ENCODE measurements around the gene PITPNC1. TPM values are rescaled to one million over a fixed set of nuclear protein-coding genes. Genes with fewer than 3 reads are reported as not detected.
"Not testable (repeated sequence)": the region's sequence is repeated elsewhere in the genome, so short reads cannot be mapped to it uniquely, and the experiment has no call there.

The PITPNC1 gene
- polyA plus RNA-seq, 1 of the 3 experiments (the other 2 are of a cell fraction), result 18.4 TPM

DNA sequence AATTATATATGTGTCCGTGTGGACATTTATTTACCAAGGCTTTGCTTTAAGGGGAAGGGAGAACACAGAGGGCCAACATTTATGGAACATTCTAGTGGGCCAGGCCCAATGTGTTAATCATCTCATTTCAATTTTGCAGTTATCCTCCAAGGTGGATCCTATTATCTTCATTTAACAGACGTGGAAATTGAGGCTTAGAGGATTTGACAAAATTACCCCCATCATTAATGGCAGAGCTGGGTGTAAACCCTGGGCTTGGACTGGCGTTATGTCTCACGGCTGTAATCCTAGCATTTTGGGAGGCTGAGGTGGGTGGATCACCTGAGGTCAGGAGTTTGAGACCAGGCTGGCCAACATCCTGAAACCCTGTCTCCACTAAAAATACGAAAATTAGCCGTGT is 26.4 kb downstream of the PITPNC1 start (continued):
- no peak for TF ChIP-seq PBX3 (IDR thresholded peaks at IDR 0.05)
- no peak for TF ChIP-seq GABPA (IDR thresholded peaks at IDR 0.05; ENCODE audit: low read depth)
- TF ChIP-seq CHD2 (IDR thresholded peaks at IDR 0.05; ENCODE audit: low read length, partially characterized antibody), result no peak
- TF ChIP-seq MAX (IDR thresholded peaks at IDR 0.05; ENCODE audit: low read depth), result no peak
- no peak for TF ChIP-seq ELF1 (IDR thresholded peaks at IDR 0.05)
- TF ChIP-seq MEF2A (IDR thresholded peaks at IDR 0.05; ENCODE audit: borderline replicate concordance, low read depth), result no peak

- H3K9me3 ChIP-seq; DNase-seq; H3K4me2 ChIP-seq; H3K27ac ChIP-seq (ENCODE audit: low read depth in 2 of 2, low read length in 1 of 2); H4K20me1 ChIP-seq (ENCODE audit: insufficient read depth); H3K36me3 ChIP-seq (replicated peaks in 1 of 2; ENCODE audit: control insufficient read depth in 1 of 2, insufficient read depth in 2 of 2, low read length in 1 of 2); CTCF ChIA-PET; H3K9me2 ChIP-seq; H3K9ac ChIP-seq; H3K27me3 ChIP-seq (ENCODE audit: insufficient read depth); POLR2A ChIA-PET; H3K4me1 ChIP-seq (ENCODE audit: control insufficient read depth in 1 of 2, insufficient read depth in 2 of 2, low read depth in 1 of 2, low read length in 1 of 2); H3F3A ChIP-seq (replicated peaks; ENCODE audit: insufficient read depth); H2AFZ ChIP-seq (ENCODE audit: low read depth); H3K4me3 ChIP-seq (ENCODE audit: low read depth in 2 of 2, low read length in 1 of 2): not testable (repeated sequence)
- WGBS (ENCODE audit: low lambda C conversion rate), result 68% methylated on average over 3 of the region's 3 CpGs
- H3K79me2 ChIP-seq (ENCODE audit: insufficient read depth), result peaks cover 32% of the 10 kb centered on the region; the same call in 1 of the 2 replicates
Observed at GRCh38 chr17:67408455-67408830, 31.4 kb downstream of the PITPNC1 start.

- ChIA-PET CTCF (interaction anchor here (0.8 to 2.5 kb wide), 2 partner anchors 32 to 64 kb away, joined by 3 to 14 read pairs; no protein-coding TSS in a partner anchor), POLR2A (no interaction called here)
- Histone ChIP-seq H3K9ac (no peak overlapping the region), H3K4me1 (ENCODE audit: control insufficient read depth in 1 of 2, insufficient read depth in 2 of 2, low read depth in 1 of 2, low read length in 1 of 2) (no peaks in the 10 kb centered on the region), H3F3A (replicated peaks; ENCODE audit: insufficient read depth) (peaks cover 5% of the 10 kb centered on the region), H3K27me3 (ENCODE audit: insufficient read depth) (no peaks in the 10 kb centered on the region), H3K4me3 (ENCODE audit: low read depth in 2 of 2, low read length in 1 of 2) (no peak overlapping the region), H3K36me3 (replicated peaks in 1 of 2; ENCODE audit: control insufficient read depth in 1 of 2, insufficient read depth in 2 of 2, low read length in 1 of 2) (no peaks in the 10 kb centered on the region), H2AFZ (ENCODE audit: low read depth) (no peak overlapping the region), H3K79me2 (ENCODE audit: insufficient read depth) (peaks cover 26% of the 10 kb centered on the region; the same call in 1 of the 2 replicates), H3K27ac (ENCODE audit: low read depth in 2 of 2, low read length in 1 of 2) (no peak overlapping the region), H3K9me3 (no peaks in the 10 kb centered on the region), H4K20me1 (ENCODE audit: insufficient read depth) (no peaks in the 10 kb centered on the region), H3K4me2 (no peak overlapping the region), H3K9me2 (no peaks in the 10 kb centered on the region)
- DNase-seq, result no peak
- TF ChIP-seq GABPA (IDR thresholded peaks at IDR 0.05; ENCODE audit: low read depth), result no peak
- TF ChIP-seq, protein P1, sequence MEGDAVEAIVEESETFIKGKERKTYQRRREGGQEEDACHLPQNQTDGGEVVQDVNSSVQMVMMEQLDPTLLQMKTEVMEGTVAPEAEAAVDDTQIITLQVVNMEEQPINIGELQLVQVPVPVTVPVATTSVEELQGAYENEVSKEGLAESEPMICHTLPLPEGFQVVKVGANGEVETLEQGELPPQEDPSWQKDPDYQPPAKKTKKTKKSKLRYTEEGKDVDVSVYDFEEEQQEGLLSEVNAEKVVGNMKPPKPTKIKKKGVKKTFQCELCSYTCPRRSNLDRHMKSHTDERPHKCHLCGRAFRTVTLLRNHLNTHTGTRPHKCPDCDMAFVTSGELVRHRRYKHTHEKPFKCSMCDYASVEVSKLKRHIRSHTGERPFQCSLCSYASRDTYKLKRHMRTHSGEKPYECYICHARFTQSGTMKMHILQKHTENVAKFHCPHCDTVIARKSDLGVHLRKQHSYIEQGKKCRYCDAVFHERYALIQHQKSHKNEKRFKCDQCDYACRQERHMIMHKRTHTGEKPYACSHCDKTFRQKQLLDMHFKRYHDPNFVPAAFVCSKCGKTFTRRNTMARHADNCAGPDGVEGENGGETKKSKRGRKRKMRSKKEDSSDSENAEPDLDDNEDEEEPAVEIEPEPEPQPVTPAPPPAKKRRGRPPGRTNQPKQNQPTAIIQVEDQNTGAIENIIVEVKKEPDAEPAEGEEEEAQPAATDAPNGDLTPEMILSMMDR (IDR thresholded peaks at IDR 0.05), result no peak
- TF ChIP-seq TAF1 (IDR thresholded peaks at IDR 0.05; ENCODE audit: borderline replicate concordance, low read depth, low read length), result no peak
- TF ChIP-seq RCOR1 (IDR thresholded peaks at IDR 0.05; ENCODE audit: low read length), result no peak
- TF ChIP-seq ELF1 (IDR thresholded peaks at IDR 0.05), result no peak
- TF ChIP-seq FOXJ3 (CRISPR knock-in tag; IDR thresholded peaks at IDR 0.05), result no peak
- TF ChIP-seq SMC3 (IDR thresholded peaks at IDR 0.05; ENCODE audit: low read depth, low read length), result no peak
- no peak for TF ChIP-seq EZH2phosphoT487 (IDR thresholded peaks at IDR 0.05; ENCODE audit: borderline replicate concordance, low read depth)
- TF ChIP-seq TCF12 (IDR thresholded peaks at IDR 0.05), result no peak
- WGBS (ENCODE audit: low lambda C conversion rate), result 93% methylated on average over 4 of the region's 4 CpGs
Observed at GRCh38 chr17:67411397-67411796, 34.3 kb downstream of the PITPNC1 start.
